Body of pancreas (tissue), 4 donors: ENCODE data around the gene ACAP2. TPM values are rescaled to one million over a fixed set of nuclear protein-coding genes. Genes with fewer than 3 reads are reported as not detected.
"Not testable (repeated sequence)": the region's sequence is repeated elsewhere in the genome, so short reads cannot be mapped to it uniquely, and the experiment has no call there.

Experiments
- ATAC-seq: fragments of 150-250 bp; one replicate; pipeline ENCODE4 v1.9.1; 2016
- DNase-seq, 4 donors: peaks; one replicate each; pipeline ENCODE4 v3.0.0-alpha.2; 2019
- H3K27ac ChIP-seq, 4 donors: fragments of 200-600 bp; sonication (generic); 1 replicate in 3 of 4; 2 replicates in 1 of 4; pipeline versions ENCODE4 v1.5.1 to v1.6.1; 2016 to 2019; ENCODE audit warnings: mild to moderate bottlenecking in 1 of 4, mixed read lengths in 1 of 4, moderate library complexity in 1 of 4
- H3K27me3 ChIP-seq, 2 donors: fragments of 200-600 bp; sonication (generic); one replicate each; pipeline ENCODE4 v1.6.0; 2016; ENCODE audit warnings: mild to moderate bottlenecking in 1 of 2
- H3K36me3 ChIP-seq, 2 donors: fragments of 200-600 bp; sonication (generic); replicated peaks in 1 of 2; 2 replicates each; pipeline ENCODE4 v1.5.1; 2016; ENCODE audit warnings: low read depth in 2 of 2; ENCODE audit not compliant: insufficient read depth in 1 of 2
- H3K4me1 ChIP-seq: fragments of 200-600 bp; sonication (generic); one replicate; pipeline ENCODE4 v1.6.0; 2016
- H3K4me3 ChIP-seq, 2 donors: fragments of 200-600 bp; sonication (generic); 1 replicate in 1 of 2; 2 replicates in 1 of 2; pipeline ENCODE4 v1.5.1; 2016 to 2019
- H3K9me3 ChIP-seq, 3 donors: fragments of 200-600 bp; sonication (generic); 1 replicate in 2 of 3; 2 replicates in 1 of 3; pipeline ENCODE4 v1.5.1; 2016
- POLR2A ChIP-seq, 3 donors: fragments of 450-650 bp; IDR thresholded peaks; one replicate each; pipeline ENCODE4 v1.6.1; 2016; ENCODE audit warnings: antibody characterized with exemption in 3 of 3, mild to moderate bottlenecking in 2 of 3
- WGBS, 2 donors: methylation state at CpG; one replicate each; pipeline ENCODE4 v1.1.5; 2017; 5-methylcytosine and 5-hydroxymethylcytosine counted together
- intact Hi-C: fragments of 100-400 bp; cut with DNase I; formaldehyde crosslinking; loops from one replicate; pipeline ENCODE4 v1.15.1; 2023
- total RNA-seq, 2 donors: library from RNA; depleted of rRNA; stranded (reverse); fragments of >200 nt; gene quantifications; one replicate each; pipeline ENCODE4 v1.1.0, GENCODE V29; 2016
- TF ChIP-seq, protein P1 (sequence below), 7 experiments: fragments of 450-650 bp in 4 of 7; fragments of 200-600 bp in 3 of 7; sonication (generic) in 3 of 7; IDR thresholded peaks; one replicate each; pipeline ENCODE4 v1.5.1; 2016 to 2019; ENCODE audit warnings: antibody characterized with exemption in 7 of 7

The ACAP2 gene
- total RNA-seq, 2 donors from 2014 or later: 25.1 to 25.9 TPM

DNA sequence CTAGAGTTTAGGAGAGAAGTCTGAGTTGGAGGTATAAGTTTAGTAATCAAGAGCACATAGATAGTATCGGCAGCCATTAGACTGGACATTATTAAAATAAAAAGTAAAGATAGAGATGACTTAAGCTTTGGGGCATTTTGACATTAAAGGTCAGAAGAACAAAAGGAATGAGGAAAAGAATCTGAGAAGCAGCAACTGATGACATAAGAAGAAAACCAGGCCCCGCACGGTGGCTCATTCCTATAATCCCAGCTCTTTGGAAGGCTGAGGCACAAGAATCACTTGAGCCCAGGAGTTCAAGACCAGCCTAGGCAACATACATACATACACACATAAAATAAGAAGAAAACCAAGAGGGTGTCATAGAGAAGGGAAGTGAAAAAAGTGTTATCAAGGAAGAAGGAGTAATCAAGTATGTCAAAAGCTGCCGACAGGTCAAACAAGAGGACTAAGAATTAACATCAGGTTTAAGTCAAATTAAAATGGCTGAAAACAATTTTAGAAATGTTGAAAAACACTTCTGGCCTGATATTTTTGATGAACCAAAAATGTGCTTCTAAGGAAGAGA is 38.9 kb downstream of the ACAP2 start:
- DNase-seq: no peak
- intact Hi-C loops: no loop called here
- TF ChIP-seq POLR2A (IDR thresholded peaks at IDR 0.05): no peak
- TF ChIP-seq, protein P1, sequence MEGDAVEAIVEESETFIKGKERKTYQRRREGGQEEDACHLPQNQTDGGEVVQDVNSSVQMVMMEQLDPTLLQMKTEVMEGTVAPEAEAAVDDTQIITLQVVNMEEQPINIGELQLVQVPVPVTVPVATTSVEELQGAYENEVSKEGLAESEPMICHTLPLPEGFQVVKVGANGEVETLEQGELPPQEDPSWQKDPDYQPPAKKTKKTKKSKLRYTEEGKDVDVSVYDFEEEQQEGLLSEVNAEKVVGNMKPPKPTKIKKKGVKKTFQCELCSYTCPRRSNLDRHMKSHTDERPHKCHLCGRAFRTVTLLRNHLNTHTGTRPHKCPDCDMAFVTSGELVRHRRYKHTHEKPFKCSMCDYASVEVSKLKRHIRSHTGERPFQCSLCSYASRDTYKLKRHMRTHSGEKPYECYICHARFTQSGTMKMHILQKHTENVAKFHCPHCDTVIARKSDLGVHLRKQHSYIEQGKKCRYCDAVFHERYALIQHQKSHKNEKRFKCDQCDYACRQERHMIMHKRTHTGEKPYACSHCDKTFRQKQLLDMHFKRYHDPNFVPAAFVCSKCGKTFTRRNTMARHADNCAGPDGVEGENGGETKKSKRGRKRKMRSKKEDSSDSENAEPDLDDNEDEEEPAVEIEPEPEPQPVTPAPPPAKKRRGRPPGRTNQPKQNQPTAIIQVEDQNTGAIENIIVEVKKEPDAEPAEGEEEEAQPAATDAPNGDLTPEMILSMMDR (IDR thresholded peaks at IDR 0.05): no peak

DNA sequence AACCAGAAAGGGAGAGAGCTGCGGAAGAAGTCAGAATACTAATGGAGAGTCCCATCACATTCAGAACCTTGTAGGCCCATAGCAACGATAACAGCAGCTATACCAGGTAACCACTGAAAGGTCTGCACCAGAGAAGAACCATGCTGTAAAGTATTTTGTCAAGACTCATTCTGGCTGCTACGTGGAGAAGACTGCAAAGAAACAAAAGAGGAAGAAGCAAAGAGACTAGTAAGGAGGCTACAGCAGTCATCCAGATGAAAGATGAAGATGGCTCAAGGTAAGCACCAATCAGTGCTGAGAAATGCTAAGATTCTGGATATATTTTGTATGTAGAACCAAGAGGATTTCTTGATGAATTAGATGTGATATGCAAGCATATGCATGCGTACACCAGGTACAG is 39.6 kb downstream of the ACAP2 start:
- no peak for ATAC-seq
- no peak for TF ChIP-seq POLR2A (IDR thresholded peaks at IDR 0.05)
- TF ChIP-seq, protein P1 (IDR thresholded peaks at IDR 0.05): no peak
- Histone ChIP-seq H3K9me3 (no peaks in the 10 kb centered on the region), H3K27ac (no peak overlapping the region), H3K36me3 (no peaks in the 10 kb centered on the region), H3K4me1 (no peaks in the 10 kb centered on the region), H3K27me3 (no peaks in the 10 kb centered on the region), H3K4me3 (no peak overlapping the region)
- no peak for DNase-seq
- WGBS, 2 donors: 80 to 92% methylated on average over 4 of the region's 4 CpGs
- intact Hi-C loops: no loop called here

More for the DNA sequence above, 38.9 kb downstream of the ACAP2 start:
- Histone ChIP-seq H3K9me3 (no peaks in the 10 kb centered on the region), H3K36me3 (no peaks in the 10 kb centered on the region), H3K4me1 (no peaks in the 10 kb centered on the region), H3K4me3 (no peak overlapping the region), H3K27me3 (no peaks in the 10 kb centered on the region), H3K27ac (no peak overlapping the region)
- WGBS, 2 donors: 86 to 91% methylated on average over 4 of the region's 4 CpGs
- no peak for ATAC-seq

DNA sequence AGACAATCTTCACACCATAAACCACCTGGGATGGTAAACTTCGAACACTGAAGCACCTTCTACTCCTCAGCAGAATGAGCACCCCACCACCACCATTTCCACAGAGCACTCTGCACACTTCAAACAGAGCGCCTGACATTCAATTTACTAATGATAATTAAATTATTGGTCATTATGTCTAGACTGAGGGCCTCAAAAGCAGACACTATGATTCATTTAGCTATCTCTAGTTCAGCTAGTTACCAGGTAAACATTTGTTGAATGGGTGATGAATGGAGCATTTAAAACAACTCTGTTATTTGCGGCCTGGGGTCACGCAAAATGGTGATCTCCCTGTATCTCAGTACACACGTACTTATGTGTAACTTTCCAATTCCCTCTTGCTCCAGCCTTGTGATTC is 40.9 kb downstream of the ACAP2 start:
- no peak overlapping the region for H3K27ac ChIP-seq
- intact Hi-C loops: no loop called here
- no peak for ATAC-seq

DNA sequence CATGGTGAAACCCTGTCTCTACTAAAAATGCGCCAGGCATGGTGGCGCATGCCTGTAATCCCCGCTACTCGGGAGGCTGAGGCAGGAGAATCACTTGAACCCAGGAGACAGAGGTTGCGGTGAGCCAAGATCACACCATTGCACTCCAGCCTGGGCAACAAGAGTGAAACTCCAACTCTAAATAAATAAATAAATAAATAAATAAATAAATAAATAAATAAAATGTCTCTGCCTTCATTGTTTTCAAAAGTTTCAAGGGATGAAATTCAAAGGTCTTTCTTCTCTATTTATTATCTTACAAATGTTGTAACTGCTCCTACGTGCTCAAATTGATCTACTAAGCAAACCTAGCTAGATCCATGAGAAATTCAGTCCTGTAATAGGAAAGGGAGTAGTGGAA is 44.4 kb downstream of the ACAP2 start:
- H3K27me3 ChIP-seq, H3K4me3 ChIP-seq, intact Hi-C loops, H3K4me1 ChIP-seq, ATAC-seq, H3K27ac ChIP-seq, DNase-seq, H3K36me3 ChIP-seq, H3K9me3 ChIP-seq: not testable (repeated sequence)
- WGBS, 2 donors: 89 to 92% methylated on average over 6 of the region's 6 CpGs

More for the DNA sequence above, 40.9 kb downstream of the ACAP2 start:
- Histone ChIP-seq H3K9me3 (no peaks in the 10 kb centered on the region), H3K36me3 (no peaks in the 10 kb centered on the region), H3K4me1 (no peaks in the 10 kb centered on the region), H3K4me3 (no peak overlapping the region), H3K27me3 (no peaks in the 10 kb centered on the region)
- DNase-seq: no peak
- 79 to 87% methylated on average over 5 of the region's 5 CpGs for WGBS, 2 donors
- TF ChIP-seq, protein P1 (IDR thresholded peaks at IDR 0.05): no peak

DNA sequence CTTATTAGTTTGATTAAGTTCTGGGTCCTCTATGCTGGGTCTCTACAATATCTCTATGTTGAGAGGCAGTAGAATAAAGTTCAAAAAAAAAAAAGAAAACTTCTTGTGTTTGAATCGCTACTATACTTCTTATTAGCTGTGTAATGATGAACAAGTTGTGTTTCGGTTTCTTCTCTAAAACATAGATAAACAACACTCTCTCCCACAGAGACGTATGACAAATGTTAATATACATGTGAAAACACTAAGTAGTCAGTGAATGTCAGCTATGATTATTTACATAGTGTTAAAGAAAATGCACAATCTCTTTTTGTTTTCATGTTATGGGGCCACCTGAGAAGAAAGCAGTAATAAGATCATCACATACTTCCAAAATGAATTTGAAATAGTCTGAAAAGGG is 45.3 kb downstream of the ACAP2 start:
- Histone ChIP-seq H3K27me3 (no peaks in the 10 kb centered on the region), H3K36me3 (no peaks in the 10 kb centered on the region), H3K9me3 (no peaks in the 10 kb centered on the region), H3K27ac (no peak overlapping the region), H3K4me3 (no peak overlapping the region), H3K4me1 (no peaks in the 10 kb centered on the region)
- WGBS, 2 donors: 72 to 74% methylated on average over 3 of the region's 3 CpGs
- ATAC-seq: no peak
- intact Hi-C loops: no loop called here
- DNase-seq: no peak
- TF ChIP-seq, protein P1 (IDR thresholded peaks at IDR 0.05): no peak
- no peak for TF ChIP-seq POLR2A (IDR thresholded peaks at IDR 0.05)
